ENCODE data around the gene TRA2B. TPM values are rescaled to one million over a fixed set of nuclear protein-coding genes. Genes with fewer than 3 reads are reported as not detected.
A peak's percentile ranks its signal among the peaks of the same experiment; 100 is the strongest.

The TRA2B gene
- total and polyA plus RNA-seq, 2 donors (not counting 3 experiments of a cell fraction or from before 2014, with no cell fraction given) = 173 to 199 TPM

DNA sequence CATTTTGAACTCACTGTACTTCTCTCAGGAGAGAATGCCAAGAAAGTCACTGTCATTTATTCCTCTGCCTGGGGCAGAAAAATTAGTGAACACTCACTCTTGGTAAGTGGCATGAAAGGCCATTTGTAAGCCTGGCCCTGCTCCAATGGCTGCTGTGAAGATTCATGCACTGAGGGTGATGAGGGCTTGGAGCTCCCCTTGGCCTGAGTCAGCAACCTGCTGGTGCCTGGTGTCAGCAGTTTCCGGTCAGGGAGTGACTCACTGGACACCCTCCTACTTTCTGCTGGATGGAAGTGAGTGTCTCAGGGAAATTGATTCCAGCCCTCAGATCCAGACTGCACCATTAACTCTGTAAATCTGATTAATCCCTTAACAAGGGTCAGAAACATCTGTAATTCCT is 37.6 kb downstream of the TRA2B start:
- Histone ChIP-seq H3K4me2 (ENCODE audit: insufficient read depth, low read length) (no peak overlapping the region), H3K36me3 (ENCODE audit: control insufficient read depth in 2 of 2, extremely low read depth in 1 of 2, insufficient read depth in 2 of 2, low read length in 2 of 2) (no peaks in the 10 kb centered on the region), H3K9me1 (replicated peaks; ENCODE audit: control insufficient read depth, extremely low read depth, insufficient read depth, low read length) (no peaks in the 10 kb centered on the region), H3K9ac (replicated peaks; ENCODE audit: extremely low read depth, insufficient read depth, low read length) (no peak overlapping the region), H3K4me3 (replicated peaks in 1 of 3; ENCODE audit: insufficient read depth in 1 of 3, low read depth in 1 of 3, low read length in 3 of 3) (no peak overlapping the region), H3K4me1 (ENCODE audit: control insufficient read depth, extremely low read depth, insufficient read depth, low read length) (peaks cover 6% of the 10 kb centered on the region), H3K79me2 (ENCODE audit: control insufficient read depth, insufficient read depth, low read length) (no peaks in the 10 kb centered on the region), H2AFZ (ENCODE audit: low read depth, low read length) (no peak overlapping the region), H4K20me1 (replicated peaks; ENCODE audit: control insufficient read depth, extremely low read depth, insufficient read depth, low read length) (no peaks in the 10 kb centered on the region), H3K9me3 (replicated peaks; ENCODE audit: control insufficient read depth, insufficient read depth, low read length) (no peaks in the 10 kb centered on the region), H3K27ac (ENCODE audit: insufficient read depth, low read depth, low read length) (no peak overlapping the region), H3K27me3 (ENCODE audit: control insufficient read depth in 2 of 2, insufficient read depth in 2 of 2, low read length in 2 of 2) (no peaks in the 10 kb centered on the region)
- intact Hi-C loops (cut with micrococcal nuclease) (no loop called here), dilution Hi-C loops (cut with MboI; ENCODE audit: extremely low pct_ligation_motif_present, low sequenced_read_pairs) (no loop called here)
- DNase-seq (ENCODE audit: low read depth, low spot score) (peak; percentile 82), FAIRE-seq (peak; percentile 87)
- no TSS peak for BruUV-seq (replicated peaks)
- CTCF ChIA-PET = interaction anchor here (1.2 to 2.1 kb wide), 7 partner anchors 12 to 242 kb away, joined by 3 to 6 read pairs (median 3); no protein-coding TSS in a partner anchor
- no peak for TF ChIP-seq MYC (IDR thresholded peaks at IDR 0.05; ENCODE audit: low read depth, low read length)
- TF ChIP-seq GATA2 (IDR thresholded peaks at IDR 0.05; ENCODE audit: insufficient read depth, insufficient read length, low read depth, low read length) = no peak
- no peak for TF ChIP-seq EZH2 (IDR thresholded peaks at IDR 0.05; ENCODE audit: borderline replicate concordance, low read depth, low read length, severe bottlenecking)
- TF ChIP-seq JUN (IDR thresholded peaks at IDR 0.05; ENCODE audit: borderline replicate concordance, insufficient read depth, insufficient read length, low read depth) = peak; percentile 78
- TF ChIP-seq, protein P1, sequence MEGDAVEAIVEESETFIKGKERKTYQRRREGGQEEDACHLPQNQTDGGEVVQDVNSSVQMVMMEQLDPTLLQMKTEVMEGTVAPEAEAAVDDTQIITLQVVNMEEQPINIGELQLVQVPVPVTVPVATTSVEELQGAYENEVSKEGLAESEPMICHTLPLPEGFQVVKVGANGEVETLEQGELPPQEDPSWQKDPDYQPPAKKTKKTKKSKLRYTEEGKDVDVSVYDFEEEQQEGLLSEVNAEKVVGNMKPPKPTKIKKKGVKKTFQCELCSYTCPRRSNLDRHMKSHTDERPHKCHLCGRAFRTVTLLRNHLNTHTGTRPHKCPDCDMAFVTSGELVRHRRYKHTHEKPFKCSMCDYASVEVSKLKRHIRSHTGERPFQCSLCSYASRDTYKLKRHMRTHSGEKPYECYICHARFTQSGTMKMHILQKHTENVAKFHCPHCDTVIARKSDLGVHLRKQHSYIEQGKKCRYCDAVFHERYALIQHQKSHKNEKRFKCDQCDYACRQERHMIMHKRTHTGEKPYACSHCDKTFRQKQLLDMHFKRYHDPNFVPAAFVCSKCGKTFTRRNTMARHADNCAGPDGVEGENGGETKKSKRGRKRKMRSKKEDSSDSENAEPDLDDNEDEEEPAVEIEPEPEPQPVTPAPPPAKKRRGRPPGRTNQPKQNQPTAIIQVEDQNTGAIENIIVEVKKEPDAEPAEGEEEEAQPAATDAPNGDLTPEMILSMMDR (IDR thresholded peaks at IDR 0.05; ENCODE audit: extremely low read depth in 1 of 2, insufficient read depth in 1 of 2, low read depth in 1 of 2, low read length in 2 of 2) = no peak
- TF ChIP-seq POLR2A (IDR thresholded peaks at IDR 0.05; ENCODE audit: low read depth, low read length) = no peak
- TF ChIP-seq, protein P2, sequence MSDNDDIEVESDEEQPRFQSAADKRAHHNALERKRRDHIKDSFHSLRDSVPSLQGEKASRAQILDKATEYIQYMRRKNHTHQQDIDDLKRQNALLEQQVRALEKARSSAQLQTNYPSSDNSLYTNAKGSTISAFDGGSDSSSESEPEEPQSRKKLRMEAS (IDR thresholded peaks at IDR 0.05; ENCODE audit: insufficient read depth, insufficient read length) = no peak
- peak; percentile 61 for TF ChIP-seq POLR2AphosphoS5 (IDR thresholded peaks at IDR 0.05; ENCODE audit: insufficient read depth, low read depth, low read length)
- TF ChIP-seq FOS (IDR thresholded peaks at IDR 0.05; ENCODE audit: borderline replicate concordance, insufficient read depth, low read length) = peak; percentile 94
- POLR2A ChIA-PET = interaction anchor here (0.7 kb wide), 1 partner anchor 240 kb away, joined by 4 read pairs; no protein-coding TSS in a partner anchor

Measured in endothelial cell of umbilical vein (primary cell).